Central memory CD4-positive, alpha-beta T cell (primary cell): ENCODE measurements around the gene NLRP12.
"Not testable (repeated sequence)": the region's sequence is repeated elsewhere in the genome, so short reads cannot be mapped to it uniquely, and the experiment has no call there.

Experiments used
- DNase-seq: peaks from one replicate; pipeline ENCODE4 v3.0.0; 2022

The NLRP12 gene

DNA sequence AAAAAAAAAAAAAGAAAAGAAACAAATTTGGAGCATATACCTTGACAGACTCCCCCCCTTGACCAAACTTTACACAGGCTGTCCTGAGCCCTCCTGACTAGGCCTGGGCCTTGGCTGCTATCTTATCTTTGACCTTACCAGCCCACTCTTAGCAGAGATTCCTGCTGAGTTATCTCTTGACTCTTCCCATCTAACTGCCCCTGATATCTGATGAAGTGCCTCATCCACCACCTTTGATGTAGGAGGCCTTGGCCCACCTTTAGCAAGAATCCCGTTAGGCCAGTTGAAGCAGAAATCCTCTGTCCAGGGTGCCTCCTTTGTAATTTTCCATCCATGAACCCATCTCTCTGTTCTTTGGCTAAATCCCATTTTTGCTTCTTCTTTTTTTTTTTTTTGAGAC lies 43.6 kb downstream of the NLRP12 start:
- no peak for DNase-seq

DNA sequence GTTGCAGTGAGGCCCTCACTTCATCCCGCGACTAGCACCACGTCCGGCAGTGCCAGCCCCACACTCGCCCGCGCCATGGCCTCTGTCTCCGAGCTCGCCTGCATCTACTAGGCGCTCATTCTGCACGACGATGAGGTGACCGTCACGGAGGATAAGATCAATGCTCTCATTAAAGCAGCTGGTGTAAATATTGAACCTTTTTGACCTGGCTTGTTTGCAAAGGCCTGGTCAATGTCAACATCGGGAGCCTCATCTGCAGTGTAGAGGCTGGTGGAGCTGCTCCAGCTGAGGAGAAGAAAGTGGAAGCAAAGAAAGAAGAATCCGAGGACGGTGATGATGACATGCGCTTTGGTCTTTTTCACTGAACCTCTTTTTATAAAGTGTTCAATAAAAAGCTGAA lies 48.6 kb downstream of the NLRP12 start:
- DNase-seq = no peak

DNA sequence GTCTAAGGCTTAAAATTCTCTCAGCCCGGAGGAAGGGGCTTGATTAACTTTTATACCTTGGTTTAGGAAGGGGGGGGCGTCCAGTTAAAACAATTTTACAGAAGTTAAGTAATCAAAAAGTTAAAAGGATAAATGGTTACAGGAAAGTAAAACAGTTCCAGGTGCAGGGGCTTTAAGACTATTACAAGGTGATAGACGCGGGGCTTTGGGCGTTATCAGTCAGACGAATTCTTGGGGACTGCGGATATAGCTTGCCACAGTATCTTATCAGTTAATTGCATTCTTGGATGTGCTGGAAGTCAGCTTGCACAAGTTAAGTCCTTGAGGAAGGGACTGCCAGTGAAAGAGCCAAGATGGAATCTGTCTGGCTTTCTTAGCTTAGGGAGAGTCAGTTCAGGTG lies 49.6 kb downstream of the NLRP12 start:
- DNase-seq = not testable (repeated sequence)

DNA sequence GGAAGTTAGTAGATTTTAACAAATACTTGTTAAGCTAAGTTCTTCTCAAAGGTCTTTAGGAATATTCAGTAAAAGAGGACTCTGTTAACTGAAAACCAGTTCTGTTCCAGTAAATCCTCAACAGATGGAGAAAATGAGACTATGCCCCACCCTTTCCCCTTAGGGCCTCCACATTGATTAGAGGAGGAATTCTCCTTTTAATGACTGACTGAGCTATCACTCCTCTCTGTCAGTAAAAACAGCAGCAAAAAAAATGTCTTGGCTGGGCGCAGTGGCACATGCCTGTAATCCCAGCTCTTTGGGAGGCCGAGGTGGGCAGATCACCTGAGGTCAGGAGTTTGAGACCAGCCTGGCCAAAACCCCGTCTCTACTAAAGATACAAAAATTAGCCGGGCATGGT lies 50.1 kb downstream of the NLRP12 start:
- DNase-seq = no peak

DNA sequence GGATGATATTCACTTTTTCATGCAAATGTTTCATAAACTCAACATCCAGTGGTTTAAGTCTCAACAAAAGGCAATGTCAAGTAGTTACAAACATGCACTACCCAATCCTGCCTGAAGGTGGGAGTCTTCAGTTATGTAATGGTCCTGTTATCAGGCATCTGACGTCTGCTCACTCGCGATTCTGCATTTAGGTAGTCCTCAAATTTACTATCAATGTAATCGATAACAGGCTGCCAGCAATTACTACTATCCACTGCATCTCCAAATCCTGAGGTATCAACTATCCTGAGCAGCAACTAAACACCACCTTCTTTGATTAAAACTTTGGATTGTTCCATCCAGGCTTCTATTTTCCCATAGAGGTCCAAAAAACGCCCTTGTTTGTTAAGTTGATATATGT lies 51.2 kb downstream of the NLRP12 start:
- peak; percentile 17 for DNase-seq

DNA sequence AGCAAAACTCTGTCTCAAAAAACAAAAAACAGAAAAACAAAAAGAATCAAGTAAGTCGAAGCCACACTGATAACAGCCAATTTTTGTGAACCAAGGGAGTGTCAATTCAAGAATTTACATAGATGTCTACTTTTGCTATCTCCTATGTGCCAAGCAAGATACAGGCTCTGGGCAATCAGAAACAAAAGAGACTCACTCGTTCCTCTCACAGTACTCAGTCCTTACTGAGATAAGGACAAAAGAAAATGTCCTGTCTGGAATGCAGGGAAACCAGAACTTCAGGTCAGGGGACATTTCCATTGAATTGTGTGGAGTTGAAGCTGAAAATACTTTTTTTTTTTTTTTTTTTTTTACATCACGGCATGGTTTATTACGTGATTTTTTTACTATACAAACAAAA lies 53.0 kb downstream of the NLRP12 start:
- no peak for DNase-seq

DNA sequence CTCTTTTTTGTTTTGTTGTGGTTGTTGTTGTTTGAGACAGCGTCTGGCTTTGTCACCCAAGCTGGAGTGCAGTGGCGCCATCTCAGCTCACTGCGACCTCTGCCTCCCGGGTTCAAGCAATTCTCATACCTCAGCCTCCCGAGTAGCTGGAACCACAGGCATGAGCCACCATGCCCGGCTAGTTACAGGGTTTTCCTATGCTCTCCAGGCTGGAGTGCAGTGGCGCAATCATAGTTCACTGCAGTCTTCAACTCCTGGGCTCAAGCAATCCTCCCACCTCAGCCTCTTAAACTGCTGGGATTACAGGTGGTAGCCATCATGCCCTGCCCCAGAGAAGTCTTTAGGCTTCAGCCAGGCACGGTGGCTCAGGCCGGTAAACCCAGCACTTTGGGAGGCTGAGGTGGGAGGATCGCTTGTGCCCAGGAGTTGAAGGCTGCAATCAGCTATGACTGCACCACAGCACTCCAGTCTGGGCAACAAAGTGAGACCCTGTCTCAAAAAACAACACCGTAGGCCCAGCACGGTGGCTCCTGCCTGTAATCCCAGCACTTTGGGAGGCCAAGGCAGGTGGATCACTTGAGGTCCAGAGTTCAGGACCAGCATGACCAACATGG lies 54.3 kb downstream of the NLRP12 start:
- DNase-seq = not testable (repeated sequence)

DNA sequence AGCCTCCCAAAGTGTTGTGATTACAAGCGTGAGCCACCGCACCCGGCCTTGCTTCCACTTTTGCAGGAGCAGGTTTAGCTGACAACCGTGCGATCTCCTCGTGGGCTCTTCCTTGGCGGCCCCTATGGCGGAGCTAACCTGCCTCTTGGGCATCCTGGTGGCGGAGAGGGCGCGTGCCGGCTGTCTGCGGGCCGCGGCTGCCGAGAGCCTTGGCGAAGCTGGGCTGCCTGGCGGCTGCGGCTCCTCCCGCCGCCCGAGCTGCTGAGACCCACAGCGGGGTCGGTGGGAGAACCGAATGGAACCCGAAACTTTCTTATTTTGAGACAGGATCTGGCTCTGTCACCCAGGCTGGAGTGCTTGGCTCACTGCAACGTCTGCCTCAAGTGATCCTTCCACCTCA lies 55.7 kb downstream of the NLRP12 start:
- DNase-seq = no peak

DNA sequence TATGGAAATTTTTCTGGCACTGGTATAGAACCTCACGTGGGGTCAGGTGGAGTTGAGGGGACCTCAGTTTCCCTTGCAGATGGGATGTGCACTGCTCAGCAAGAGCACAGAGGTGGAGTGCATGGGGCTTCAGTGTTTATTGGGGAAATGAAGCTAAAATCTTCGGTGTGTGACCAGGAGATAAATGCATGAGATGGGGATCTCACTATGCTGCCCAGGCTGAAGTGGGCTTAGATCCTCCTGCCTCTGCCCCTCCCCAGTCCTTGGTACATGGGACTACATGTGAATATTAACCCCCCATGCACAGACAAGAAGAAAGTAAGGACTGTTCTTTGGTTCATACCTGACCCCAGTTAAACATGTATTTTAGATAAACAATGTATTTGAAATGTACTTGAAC lies 65.1 kb downstream of the NLRP12 start:
- DNase-seq = not testable (repeated sequence)
